D721Med (cell line): ENCODE measurements around the gene PSMB3.
"Not testable (repeated sequence)": the region's sequence is repeated elsewhere in the genome, so short reads cannot be mapped to it uniquely, and the experiment has no call there.

ENCODE experiments used
- DNase-seq: peaks from one replicate; pipeline ENCODE4 v3.0.0; 2011; ENCODE audit warnings: low spot score; ENCODE audit not compliant: insufficient read length
- FAIRE-seq: peaks from 2 replicates; lab custom pipeline; 2011; peaks lifted over from hg19 to GRCh38; lab: Jason Lieb, UNC
- TF ChIP-seq, protein P1 (sequence below): IDR thresholded peaks from 2 replicates; pipeline ENCODE4 v1.5.1; 2012; ENCODE audit warnings: mild to moderate bottlenecking, control low read depth; ENCODE audit not compliant: insufficient read depth; ENCODE audit errors: missing control alignments

Gene PSMB3

DNA sequence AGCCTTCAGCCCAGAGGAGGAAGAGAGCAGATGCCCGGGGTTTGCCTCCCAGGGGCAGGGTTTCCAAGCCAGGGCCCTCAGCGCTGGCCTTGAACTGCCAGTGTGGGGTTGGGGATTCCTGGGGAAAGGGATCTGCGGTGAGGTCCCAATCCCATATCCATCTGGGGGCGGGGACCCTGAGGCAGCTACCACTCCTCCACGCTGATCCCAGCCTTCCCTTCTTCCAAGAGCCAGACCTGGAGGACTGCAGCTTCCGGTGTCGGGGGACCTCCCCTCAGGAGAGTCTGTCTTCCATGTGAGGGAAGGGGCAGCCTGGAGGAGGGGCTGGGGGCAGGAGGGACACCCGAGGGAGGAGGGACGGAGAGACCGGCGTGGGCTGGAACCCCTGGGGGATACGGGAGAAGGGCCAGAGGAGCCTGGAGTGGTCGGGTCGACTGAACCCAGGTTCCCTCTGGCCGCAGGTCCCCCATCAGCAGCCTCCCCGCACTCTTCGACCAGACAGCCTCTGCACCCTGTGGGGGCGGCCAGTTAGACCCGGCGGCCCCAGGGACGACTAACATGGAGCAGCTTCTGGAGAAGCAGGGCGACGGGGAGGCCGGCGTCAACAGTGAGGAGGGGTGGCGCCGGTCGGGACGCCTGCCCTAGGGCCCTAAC is 33.1 kb upstream of the PSMB3 start:
- TF ChIP-seq, protein P1, sequence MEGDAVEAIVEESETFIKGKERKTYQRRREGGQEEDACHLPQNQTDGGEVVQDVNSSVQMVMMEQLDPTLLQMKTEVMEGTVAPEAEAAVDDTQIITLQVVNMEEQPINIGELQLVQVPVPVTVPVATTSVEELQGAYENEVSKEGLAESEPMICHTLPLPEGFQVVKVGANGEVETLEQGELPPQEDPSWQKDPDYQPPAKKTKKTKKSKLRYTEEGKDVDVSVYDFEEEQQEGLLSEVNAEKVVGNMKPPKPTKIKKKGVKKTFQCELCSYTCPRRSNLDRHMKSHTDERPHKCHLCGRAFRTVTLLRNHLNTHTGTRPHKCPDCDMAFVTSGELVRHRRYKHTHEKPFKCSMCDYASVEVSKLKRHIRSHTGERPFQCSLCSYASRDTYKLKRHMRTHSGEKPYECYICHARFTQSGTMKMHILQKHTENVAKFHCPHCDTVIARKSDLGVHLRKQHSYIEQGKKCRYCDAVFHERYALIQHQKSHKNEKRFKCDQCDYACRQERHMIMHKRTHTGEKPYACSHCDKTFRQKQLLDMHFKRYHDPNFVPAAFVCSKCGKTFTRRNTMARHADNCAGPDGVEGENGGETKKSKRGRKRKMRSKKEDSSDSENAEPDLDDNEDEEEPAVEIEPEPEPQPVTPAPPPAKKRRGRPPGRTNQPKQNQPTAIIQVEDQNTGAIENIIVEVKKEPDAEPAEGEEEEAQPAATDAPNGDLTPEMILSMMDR = no peak
- no peak for DNase-seq

DNA sequence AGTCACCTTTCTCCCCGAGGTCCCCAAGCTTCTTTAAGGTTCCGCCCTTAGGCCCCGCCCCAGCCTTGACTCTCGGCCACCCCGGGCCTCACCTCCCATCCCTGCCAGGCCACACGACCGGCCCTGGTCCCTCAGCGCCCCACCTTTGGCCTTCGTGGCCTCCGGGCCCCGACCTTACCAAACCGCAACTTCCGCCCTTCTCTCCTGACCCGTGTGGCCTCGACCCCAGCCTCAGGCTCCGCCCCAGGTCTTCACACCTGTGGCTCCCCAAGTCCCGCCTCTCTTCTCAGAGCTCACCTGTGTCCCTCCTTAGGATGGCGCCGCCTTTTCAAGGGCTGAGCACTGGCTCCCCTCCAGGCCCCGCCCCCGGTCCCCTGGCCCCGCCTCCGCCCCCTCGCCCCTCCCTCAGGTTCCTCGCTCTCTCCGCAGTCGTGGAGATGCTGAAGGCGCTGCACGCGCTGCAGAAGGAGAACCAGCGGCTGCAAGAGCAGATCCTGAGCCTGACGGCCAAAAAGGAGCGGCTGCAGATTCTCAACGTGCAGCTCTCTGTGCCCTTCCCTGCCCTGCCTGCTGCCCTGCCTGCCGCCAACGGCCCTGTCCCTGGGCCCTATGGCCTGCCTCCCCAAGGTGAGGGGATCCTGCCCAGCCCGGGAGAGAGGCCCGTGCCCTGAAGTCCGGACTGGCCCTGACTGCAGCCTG is 32.4 kb upstream of the PSMB3 start:
- DNase-seq (no peak), FAIRE-seq (no peak)
- TF ChIP-seq, protein P1 = no peak

More for the DNA sequence above, 33.1 kb upstream of the PSMB3 start:
- FAIRE-seq = no peak

DNA sequence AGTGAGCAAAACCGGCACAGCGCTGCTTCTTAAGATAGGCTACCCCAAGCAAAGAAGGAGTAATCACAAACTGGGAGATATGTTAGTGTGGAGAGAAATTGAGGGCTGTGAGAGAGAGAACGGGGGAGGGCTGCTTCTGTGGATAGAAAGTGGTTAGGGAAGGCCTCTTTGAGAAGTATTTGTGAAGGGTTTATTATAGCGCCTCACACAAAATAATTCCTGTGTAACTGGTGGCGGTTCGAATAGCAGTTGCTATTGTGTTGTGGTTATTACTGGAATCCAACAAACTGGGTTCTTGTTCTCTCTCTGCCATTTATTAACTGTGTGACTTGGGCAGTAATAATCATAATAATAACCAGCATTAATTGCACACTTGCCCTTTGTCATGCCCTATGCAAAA is 31.6 kb upstream of the PSMB3 start:
- FAIRE-seq = no peak
- TF ChIP-seq, protein P1 = no peak
- DNase-seq = no peak

DNA sequence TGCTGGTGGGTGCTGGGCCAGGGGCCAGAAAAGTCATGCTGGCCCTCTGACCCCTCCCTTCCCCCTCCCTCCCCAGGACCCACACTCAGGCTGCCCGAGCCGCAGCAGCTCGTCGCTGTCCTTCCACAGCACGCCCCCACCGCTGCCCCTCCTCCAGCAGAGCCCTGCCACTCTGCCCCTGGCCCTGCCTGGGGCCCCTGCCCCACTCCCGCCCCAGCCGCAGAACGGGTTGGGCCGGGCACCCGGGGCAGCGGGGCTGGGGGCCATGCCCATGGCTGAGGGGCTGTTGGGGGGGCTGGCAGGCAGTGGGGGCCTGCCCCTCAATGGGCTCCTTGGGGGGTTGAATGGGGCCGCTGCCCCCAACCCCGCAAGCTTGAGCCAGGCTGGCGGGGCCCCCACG is 30.7 kb upstream of the PSMB3 start:
- FAIRE-seq (no peak), DNase-seq (no peak)
- TF ChIP-seq, protein P1 = no peak

DNA sequence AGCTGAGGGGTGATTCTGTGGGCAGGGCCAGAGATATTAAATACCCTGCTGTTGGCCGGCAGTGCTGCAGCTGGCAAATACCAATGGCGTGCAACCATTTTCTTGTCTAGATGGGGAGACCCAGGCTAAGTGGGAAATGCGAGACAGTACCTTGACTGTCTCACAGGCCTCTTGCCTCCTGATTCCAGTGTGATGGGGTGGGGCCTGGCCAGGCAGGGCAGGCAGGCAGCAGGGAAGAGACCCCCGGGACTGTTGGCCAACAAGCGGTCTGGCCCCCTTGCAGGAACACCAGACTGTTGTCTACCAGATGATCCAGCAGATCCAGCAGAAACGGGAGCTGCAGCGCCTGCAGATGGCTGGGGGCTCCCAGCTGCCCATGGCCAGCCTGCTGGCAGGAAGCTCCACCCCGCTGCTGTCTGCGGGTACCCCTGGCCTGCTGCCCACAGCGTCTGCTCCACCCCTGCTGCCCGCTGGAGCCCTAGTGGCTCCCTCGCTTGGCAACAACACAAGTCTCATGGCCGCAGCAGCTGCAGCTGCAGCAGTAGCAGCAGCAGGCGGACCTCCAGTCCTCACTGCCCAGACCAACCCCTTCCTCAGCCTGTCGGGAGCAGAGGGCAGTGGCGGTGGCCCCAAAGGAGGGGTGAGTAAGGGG is 28.1 kb upstream of the PSMB3 start:
- FAIRE-seq (no peak), DNase-seq (no peak)
- TF ChIP-seq, protein P1 = no peak

DNA sequence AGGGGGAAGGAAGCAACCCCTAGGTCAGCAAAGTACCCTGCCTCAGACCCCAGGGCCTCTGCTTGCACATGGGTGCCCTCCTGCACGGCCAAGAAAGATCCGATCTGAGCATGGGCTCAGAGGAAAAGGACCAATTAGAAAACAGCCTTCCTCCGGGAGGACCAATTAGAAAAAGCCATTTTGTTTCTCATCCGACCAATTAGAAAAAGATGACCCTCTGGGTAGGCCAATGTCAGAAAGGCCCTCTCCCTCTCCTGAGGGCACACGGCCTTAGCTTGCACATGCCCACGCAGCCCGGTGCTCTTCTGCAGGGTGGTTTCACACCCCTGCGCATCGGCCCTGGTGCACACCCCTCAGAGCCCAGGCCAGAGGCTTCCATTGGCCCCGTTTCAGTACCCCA is 27.5 kb upstream of the PSMB3 start:
- no peak for FAIRE-seq
- no peak for DNase-seq
- TF ChIP-seq, protein P1 = no peak

DNA sequence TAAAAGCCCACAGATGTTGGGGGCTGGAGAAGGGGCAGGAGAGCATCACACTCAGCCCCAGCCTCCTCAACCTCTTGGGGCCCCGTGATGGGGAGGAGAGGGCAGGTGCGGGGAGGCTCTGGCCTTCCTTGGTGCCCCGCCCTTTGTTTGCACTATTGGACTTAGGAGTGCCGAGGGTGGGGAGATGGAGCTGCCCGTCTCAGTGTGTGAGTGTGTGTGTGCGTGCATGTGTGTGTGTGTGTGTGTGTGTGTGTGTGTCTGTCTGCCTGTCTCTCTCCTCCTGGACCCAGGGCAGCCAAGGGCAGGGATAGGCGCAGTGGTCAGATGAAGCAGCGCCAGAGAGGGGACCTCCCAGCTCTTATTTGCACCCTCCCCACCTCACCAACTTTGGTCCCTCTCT is 26.4 kb upstream of the PSMB3 start:
- FAIRE-seq = not testable (repeated sequence)

More for the DNA sequence above, 26.4 kb upstream of the PSMB3 start:
- DNase-seq = not testable (repeated sequence)
